Spleen (tissue), 7 donors: Measurements from ENCODE around the gene TEX54.

Experiments
- CTCF ChIP-seq, 11 experiments: fragments of 200-600 bp in 7 of 11; fragments of 450-650 bp in 4 of 11; sonication (generic) in 4 of 11; IDR thresholded peaks in 8 of 11; conservative IDR thresholded peaks in 3 of 11; 1 replicate in 7 of 11; 2 replicates in 4 of 11; pipeline versions ENCODE4 v1.4.0 to v1.8.0; 2016 to 2021; ENCODE audit warnings: antibody characterized with exemption in 11 of 11, inconsistent platforms in 4 of 11, mild to moderate bottlenecking in 1 of 11
- POLR2AphosphoS5 ChIP-seq, 3 donors: sonication (generic); formaldehyde crosslinking; IDR thresholded peaks; one replicate each; pipeline ENCODE4 v1.5.1; 2017; ENCODE audit warnings: antibody characterized with exemption in 3 of 3
- donor health status: DM: no; HTN: no; CAD: no; lungs with moderate emphysema.
- donor health status: DM: no; HTN: no; CAD: no.
- donor health status: DM: no; HTN: no; CAD: no.

GRCh38 chr11:62841361-62842170 lies 8.9 kb upstream of the TEX54 start:
- peak in 4 of 11 experiments; percentile 10 to 42 (median 14) for TF ChIP-seq CTCF (IDR thresholded peaks at IDR 0.05 in 8 of 11, conservative IDR thresholded peaks at IDR 0.05 in 3 of 11)
- TF ChIP-seq POLR2AphosphoS5 (IDR thresholded peaks at IDR 0.05) = peak in 2 of 3 donors; percentile 89 to 100
